PC-3 (cell line): ENCODE results near the gene NCBP3.

ENCODE experiments used
- EZH2 ChIP-seq: fragments of 300-600 bp; sonication (generic); IDR thresholded peaks from one replicate; pipeline ENCODE4 v1.6.1; 2017; ENCODE audit warnings: antibody characterized with exemption, mild to moderate bottlenecking, low read length; ENCODE audit not compliant: unreplicated experiment
- EZH2phosphoT487 ChIP-seq: fragments of 300-600 bp; sonication (generic); IDR thresholded peaks from 2 replicates; pipeline ENCODE4 v1.6.1; 2018; ENCODE audit warnings: mild to moderate bottlenecking, antibody characterized with exemption, low read length, borderline replicate concordance
- TF ChIP-seq, protein P1 (sequence below): fragments of 300-600 bp; sonication (generic); conservative IDR thresholded peaks from 2 replicates; pipeline ENCODE4 v1.5.1; 2017; ENCODE audit warnings: antibody characterized with exemption, low read depth, mild to moderate bottlenecking, low read length

DNA sequence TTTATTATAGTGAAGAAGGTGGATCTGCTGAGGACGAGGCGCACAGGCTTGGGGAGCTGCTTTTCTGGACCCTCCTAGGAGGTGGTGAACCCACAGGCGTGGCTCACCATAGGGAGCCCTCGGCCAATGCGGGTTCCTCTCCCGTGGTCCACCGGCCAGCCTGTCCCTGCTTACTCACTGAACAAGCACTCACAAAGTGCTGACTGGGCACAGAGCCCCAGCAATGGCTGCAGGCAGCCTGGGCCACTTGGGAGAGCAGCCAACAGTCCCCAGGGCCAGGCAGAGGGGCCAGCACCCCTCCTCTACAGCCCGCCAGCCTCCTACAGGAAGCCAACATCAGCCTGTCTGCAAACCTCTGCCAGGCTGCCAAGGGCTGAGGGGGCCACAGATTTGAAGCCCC is 19.1 kb upstream of the NCBP3 start:
- TF ChIP-seq, protein P1, sequence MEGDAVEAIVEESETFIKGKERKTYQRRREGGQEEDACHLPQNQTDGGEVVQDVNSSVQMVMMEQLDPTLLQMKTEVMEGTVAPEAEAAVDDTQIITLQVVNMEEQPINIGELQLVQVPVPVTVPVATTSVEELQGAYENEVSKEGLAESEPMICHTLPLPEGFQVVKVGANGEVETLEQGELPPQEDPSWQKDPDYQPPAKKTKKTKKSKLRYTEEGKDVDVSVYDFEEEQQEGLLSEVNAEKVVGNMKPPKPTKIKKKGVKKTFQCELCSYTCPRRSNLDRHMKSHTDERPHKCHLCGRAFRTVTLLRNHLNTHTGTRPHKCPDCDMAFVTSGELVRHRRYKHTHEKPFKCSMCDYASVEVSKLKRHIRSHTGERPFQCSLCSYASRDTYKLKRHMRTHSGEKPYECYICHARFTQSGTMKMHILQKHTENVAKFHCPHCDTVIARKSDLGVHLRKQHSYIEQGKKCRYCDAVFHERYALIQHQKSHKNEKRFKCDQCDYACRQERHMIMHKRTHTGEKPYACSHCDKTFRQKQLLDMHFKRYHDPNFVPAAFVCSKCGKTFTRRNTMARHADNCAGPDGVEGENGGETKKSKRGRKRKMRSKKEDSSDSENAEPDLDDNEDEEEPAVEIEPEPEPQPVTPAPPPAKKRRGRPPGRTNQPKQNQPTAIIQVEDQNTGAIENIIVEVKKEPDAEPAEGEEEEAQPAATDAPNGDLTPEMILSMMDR, result no peak
- TF ChIP-seq EZH2, result no peak
- no peak for TF ChIP-seq EZH2phosphoT487
